Measurements from ENCODE around the gene PRR30. TPM values are rescaled to one million over a fixed set of nuclear protein-coding genes. Genes with fewer than 3 reads are reported as not detected.

Gene PRR30
- total and polyA plus RNA-seq, 12 donors: not detected

- peaks cover 11 to 32% of the 10 kb centered on the region in 2 donors for H3K4me1 ChIP-seq (replicated peaks in 1 of 2)
- TF ChIP-seq CTCF (IDR thresholded peaks at IDR 0.05) (no peak), POLR2A (IDR thresholded peaks at IDR 0.05) (no peak)
- intact Hi-C loops (cut with DNase I): loop anchor here (10.0 kb wide), 2 partner anchors 54 to 124 kb away; partner anchors contain the start of gene TMEM214 (in 1 of the 2)
- no peak overlapping the region for H3K27ac ChIP-seq
- no peak overlapping the region for H3K4me3 ChIP-seq
- DNase-seq: no peak
- no peaks in the 10 kb centered on the region for H3K27me3 ChIP-seq
- no peaks in the 10 kb centered on the region for H3K36me3 ChIP-seq (replicated peaks in 1 of 2)
- no peaks in the 10 kb centered on the region for H3K9me3 ChIP-seq (replicated peaks in 1 of 3)
- 92 to 97% (median 96%) methylated on average over 6 of the region's 6 CpGs for WGBS, 4 donors
Observed at GRCh38 chr2:27088634-27089033, 50.6 kb downstream of the PRR30 start.

- no peak overlapping the region for H3K4me3 ChIP-seq
Observed at GRCh38 chr2:27087823-27088410, 51.3 kb downstream of the PRR30 start.

More at GRCh38 chr2:27087823-27088410, 51.3 kb downstream of the PRR30 start:
- TF ChIP-seq CTCF (IDR thresholded peaks at IDR 0.05): no peak
- TF ChIP-seq POLR2A (IDR thresholded peaks at IDR 0.05): no peak
- Histone ChIP-seq H3K36me3 (replicated peaks in 1 of 2) (no peaks in the 10 kb centered on the region), H3K27me3 (no peaks in the 10 kb centered on the region), H3K9me3 (replicated peaks in 1 of 3) (no peaks in the 10 kb centered on the region), H3K27ac (no peak overlapping the region), H3K4me1 (replicated peaks in 1 of 2) (peaks cover 11 to 28% of the 10 kb centered on the region in 2 donors)
- 76 to 86% (median 81%) methylated on average over 4 to 5 of the region's 5 CpGs for WGBS, 4 donors
- intact Hi-C loops (cut with DNase I): loop anchor here (10.0 kb wide), 2 partner anchors 53 to 123 kb away; partner anchors contain the start of gene TMEM214 (in 1 of the 2)
- DNase-seq: no peak

Other genes starting within 250 kb of the PRR30 start
- gene MAPRE3, start 168.8 kb downstream of the PRR30 start, total RNA-seq: 10 to 100 TPM; 11.0 to 27.9 (median 18.6) TPM
- 10 to 100 TPM; 26.5 to 73.0 (median 30.5) TPM for gene MAPRE3, start 168.8 kb downstream of the PRR30 start, polyA plus RNA-seq
- 100 to 1,000 TPM in 2 of 9 donors, 10 to 100 TPM in 7; 25.2 to 124 (median 50.0) TPM for gene TMEM214, start 106.4 kb downstream of the PRR30 start, total RNA-seq
- 100 to 1,000 TPM in 1 of 3 donors, 10 to 100 TPM in 2; 63.7 to 111 (median 96.8) TPM for gene TMEM214, start 106.4 kb downstream of the PRR30 start, polyA plus RNA-seq
- gene AGBL5, start 87.7 kb downstream of the PRR30 start, total RNA-seq: 10 to 100 TPM; 23.4 to 42.4 (median 32.0) TPM
- gene AGBL5, start 87.7 kb downstream of the PRR30 start, polyA plus RNA-seq: 10 to 100 TPM; 21.2 to 31.3 (median 29.8) TPM
- gene OST4, start 67.8 kb downstream of the PRR30 start, total RNA-seq: 100 to 1,000 TPM; 174 to 617 (median 397) TPM
- 100 to 1,000 TPM; 387 to 602 (median 531) TPM for gene OST4, start 67.8 kb downstream of the PRR30 start, polyA plus RNA-seq
- 100 to 1,000 TPM in 5 of 9 donors, 10 to 100 TPM in 4; 17.7 to 243 (median 115) TPM for gene EMILIN1, start 60.8 kb downstream of the PRR30 start, total RNA-seq
- 100 to 1,000 TPM in 1 of 3 donors, 10 to 100 TPM in 1, 1 to 10 TPM in 1; 4.2 to 168 (median 84.4) TPM for gene EMILIN1, start 60.8 kb downstream of the PRR30 start, polyA plus RNA-seq
- 10 to 100 TPM in 4 of 9 donors, 1 to 10 TPM in 5; 4.0 to 14.4 (median 9.0) TPM for gene KHK, start 52.6 kb downstream of the PRR30 start, total RNA-seq
- gene KHK, start 52.6 kb downstream of the PRR30 start, polyA plus RNA-seq: 1 to 10 TPM; 3.3 to 6.7 (median 4.9) TPM
- 1 to 10 TPM in 4 of 9 donors, under 1 TPM in 4, not detected in 1; 0.52 to 4.7 (median 1.0) TPM for gene CGREF1, start 20.3 kb downstream of the PRR30 start, total RNA-seq
- 1 to 10 TPM; 1.8 to 2.0 (median 2.0) TPM for gene CGREF1, start 20.3 kb downstream of the PRR30 start, polyA plus RNA-seq
- gene ABHD1, start 15.6 kb downstream of the PRR30 start, total RNA-seq: 1 to 10 TPM in 6 of 9 donors, under 1 TPM in 2, not detected in 1; 0.61 to 3.3 (median 1.5) TPM
- gene ABHD1, start 15.6 kb downstream of the PRR30 start, polyA plus RNA-seq: 1 to 10 TPM in 2 of 3 donors, under 1 TPM in 1; 0.90 to 6.0 (median 4.4) TPM
- 10 to 100 TPM; 47.0 to 91.5 (median 64.6) TPM for gene PREB, start 4.8 kb downstream of the PRR30 start, total RNA-seq
- 10 to 100 TPM; 44.1 to 68.5 (median 67.8) TPM for gene PREB, start 4.8 kb downstream of the PRR30 start, polyA plus RNA-seq
- under 1 TPM in 7 of 9 donors, not detected in 2; under 0.01 to 0.35 (median 0.08) TPM for gene TCF23, start 9.6 kb upstream of the PRR30 start, total RNA-seq
- gene TCF23, start 9.6 kb upstream of the PRR30 start, polyA plus RNA-seq: under 1 TPM in 2 of 3 donors, not detected in 1; 0.03 to 0.24 TPM
- gene ATRAID, start 72.6 kb upstream of the PRR30 start, total RNA-seq: 100 to 1,000 TPM; 124 to 292 (median 155) TPM
- 100 to 1,000 TPM; 139 to 228 (median 190) TPM for gene ATRAID, start 72.6 kb upstream of the PRR30 start, polyA plus RNA-seq
- 10 to 100 TPM; 13.5 to 35.0 (median 18.5) TPM for gene SLC5A6, start 72.9 kb upstream of the PRR30 start, total RNA-seq
- 10 to 100 TPM; 17.8 to 30.1 (median 18.1) TPM for gene SLC5A6, start 72.9 kb upstream of the PRR30 start, polyA plus RNA-seq
- 10 to 100 TPM; 13.1 to 70.5 (median 19.0) TPM for gene CAD, start 78.0 kb upstream of the PRR30 start, total RNA-seq
- 10 to 100 TPM in 2 of 3 donors, 1 to 10 TPM in 1; 8.9 to 25.8 (median 13.9) TPM for gene CAD, start 78.0 kb upstream of the PRR30 start, polyA plus RNA-seq
- 1 to 10 TPM in 8 of 9 donors, not detected in 1; 1.4 to 5.6 (median 3.1) TPM for gene SLC30A3, start 123.6 kb upstream of the PRR30 start, total RNA-seq
- 1 to 10 TPM in 2 of 3 donors, under 1 TPM in 1; 0.27 to 1.5 (median 1.3) TPM for gene SLC30A3, start 123.6 kb upstream of the PRR30 start, polyA plus RNA-seq
- 1 to 10 TPM in 3 of 9 donors, under 1 TPM in 3, not detected in 3; 0.14 to 2.0 (median 0.99) TPM for gene DNAJC5G, start 136.0 kb upstream of the PRR30 start, total RNA-seq
- 1 to 10 TPM in 1 of 3 donors, under 1 TPM in 1, not detected in 1; 0.88 to 2.9 TPM for gene DNAJC5G, start 136.0 kb upstream of the PRR30 start, polyA plus RNA-seq
- 10 to 100 TPM in 6 of 9 donors, 1 to 10 TPM in 3; 1.2 to 27.7 (median 12.7) TPM for gene TRIM54, start 143.0 kb upstream of the PRR30 start, total RNA-seq
- 10 to 100 TPM in 2 of 3 donors, 1 to 10 TPM in 1; 2.1 to 47.1 (median 21.1) TPM for gene TRIM54, start 143.0 kb upstream of the PRR30 start, polyA plus RNA-seq
- 1 to 10 TPM; 2.1 to 7.2 (median 3.9) TPM for gene UCN, start 169.0 kb upstream of the PRR30 start, total RNA-seq
- 10 to 100 TPM in 2 of 3 donors, under 1 TPM in 1; 0.42 to 14.9 (median 11.3) TPM for gene UCN, start 169.0 kb upstream of the PRR30 start, polyA plus RNA-seq
- 100 to 1,000 TPM in 8 of 9 donors, 10 to 100 TPM in 1; 96.8 to 207 (median 146) TPM for gene MPV17, start 183.7 kb upstream of the PRR30 start, total RNA-seq
- 100 to 1,000 TPM; 356 to 568 (median 360) TPM for gene MPV17, start 183.7 kb upstream of the PRR30 start, polyA plus RNA-seq
- 10 to 100 TPM; 30.6 to 60.4 (median 47.2) TPM for gene GTF3C2, start 217.4 kb upstream of the PRR30 start, total RNA-seq
- gene GTF3C2, start 217.4 kb upstream of the PRR30 start, polyA plus RNA-seq: 10 to 100 TPM; 52.3 to 73.9 (median 60.9) TPM
- gene EIF2B4, start 230.9 kb upstream of the PRR30 start, total RNA-seq: 10 to 100 TPM; 34.2 to 51.5 (median 43.2) TPM
- gene EIF2B4, start 230.9 kb upstream of the PRR30 start, polyA plus RNA-seq: 100 to 1,000 TPM in 2 of 3 donors, 10 to 100 TPM in 1; 55.3 to 165 (median 131) TPM
- gene SNX17, start 231.2 kb upstream of the PRR30 start, total RNA-seq: 100 to 1,000 TPM; 119 to 174 (median 130) TPM
- 10 to 100 TPM; 66.8 to 89.0 (median 79.0) TPM for gene SNX17, start 231.2 kb upstream of the PRR30 start, polyA plus RNA-seq
- 10 to 100 TPM in 7 of 9 donors, 1 to 10 TPM in 2; 3.1 to 29.2 (median 15.6) TPM for gene ZNF513, start 241.3 kb upstream of the PRR30 start, total RNA-seq
- gene ZNF513, start 241.3 kb upstream of the PRR30 start, polyA plus RNA-seq: 10 to 100 TPM in 2 of 3 donors, 1 to 10 TPM in 1; 6.1 to 83.7 (median 72.5) TPM